WTC11 (cell line): ENCODE measurements around the gene PRRG2. TPM values are rescaled to one million over a fixed set of nuclear protein-coding genes. Genes with fewer than 3 reads are reported as not detected.
"Not testable (repeated sequence)": the region's sequence is repeated elsewhere in the genome, so short reads cannot be mapped to it uniquely, and the experiment has no call there.

Experiments
- ATAC-seq: fragments of 200-7000 bp; cut with Tn5 transposase; 2 replicates; pipeline ENCODE4 v1.10.0; 2021; ENCODE audit warnings: mild to moderate bottlenecking, moderate library complexity
- CTCF ChIA-PET: fragments of 300-600 bp; sonication (Branson Sonifier 250); formaldehyde crosslinking; loops from one replicate; lab custom pipeline; 2021; ENCODE audit warnings: antibody characterized with exemption; lab: Charles Lee
- POLR2A ChIA-PET: fragments of 350-600 bp; sonication (Branson Sonifier 250); formaldehyde crosslinking; loops from one replicate; lab custom pipeline; 2021; ENCODE audit warnings: antibody characterized with exemption; lab: Charles Lee
- DNase-seq: peaks from one replicate; pipeline ENCODE4 v3.0.0; 2021; ENCODE audit warnings: low spot score
- H3K27ac Mint-ChIP-seq: 2 replicates; pipeline ENCODE4 v1.8.0; 2021; ENCODE audit warnings: mixed read lengths
- H3K27me3 Mint-ChIP-seq: 2 replicates; pipeline ENCODE4 v1.8.0; 2021; ENCODE audit warnings: low read depth, mild to moderate bottlenecking, moderate library complexity, mixed read lengths
- H3K36me3 Mint-ChIP-seq: 2 replicates; pipeline ENCODE4 v1.8.0; 2021; ENCODE audit warnings: mixed read lengths
- H3K4me1 Mint-ChIP-seq: 2 replicates; pipeline ENCODE4 v1.8.0; 2022; ENCODE audit warnings: mixed read lengths
- H3K4me3 Mint-ChIP-seq: 2 replicates; pipeline ENCODE4 v1.8.0; 2021; ENCODE audit warnings: mild to moderate bottlenecking, moderate library complexity, mixed read lengths
- H3K9me3 Mint-ChIP-seq: 2 replicates; pipeline ENCODE4 v1.8.0; 2021; ENCODE audit warnings: mixed read lengths
- CBFB ChIP-seq: sonication (generic); formaldehyde crosslinking; IDR thresholded peaks from 2 replicates; pipeline ENCODE4 v1.8.1; 2022; ENCODE audit warnings: mild to moderate bottlenecking, low read depth, missing genetic modification reagents
- EMX1 ChIP-seq: fragments of 250-450 bp; sonication (Bioruptor Pico); IDR thresholded peaks from 2 replicates; pipeline ENCODE4 v1.8.0; 2021; ENCODE audit warnings: mild to moderate bottlenecking
- GABPB1 ChIP-seq: sonication (generic); formaldehyde crosslinking; IDR thresholded peaks from 2 replicates; pipeline ENCODE4 v1.8.1; 2023; ENCODE audit warnings: mild to moderate bottlenecking, missing genetic modification reagents
- JUN ChIP-seq: sonication (generic); formaldehyde crosslinking; IDR thresholded peaks from 2 replicates; pipeline ENCODE4 v1.8.0; 2023; ENCODE audit warnings: mild to moderate bottlenecking, missing genetic modification reagents
- NFE2L1 ChIP-seq: sonication (generic); formaldehyde crosslinking; IDR thresholded peaks from 2 replicates; pipeline ENCODE4 v1.8.1; 2023; ENCODE audit warnings: missing genetic modification reagents
- NFYB ChIP-seq: sonication (generic); formaldehyde crosslinking; conservative IDR thresholded peaks from 2 replicates; pipeline ENCODE4 v1.8.0; 2022; ENCODE audit warnings: low read depth, missing genetic modification reagents
- NR3C1 ChIP-seq: sonication (generic); formaldehyde crosslinking; conservative IDR thresholded peaks from 2 replicates; pipeline ENCODE4 v1.8.1; 2023; ENCODE audit warnings: low read depth, mild to moderate bottlenecking, missing genetic modification reagents
- RORB ChIP-seq: fragments of 250-450 bp; sonication (Bioruptor Pico); IDR thresholded peaks from 2 replicates; pipeline ENCODE4 v1.9.0; 2021; ENCODE audit warnings: mild to moderate bottlenecking
- SMAD4 ChIP-seq: sonication (generic); formaldehyde crosslinking; IDR thresholded peaks from 2 replicates; pipeline ENCODE4 v1.8.0; 2022; ENCODE audit warnings: mild to moderate bottlenecking, missing genetic modification reagents
- SP1 ChIP-seq: sonication (generic); formaldehyde crosslinking; conservative IDR thresholded peaks from 2 replicates; pipeline ENCODE4 v1.8.1; 2022; ENCODE audit warnings: missing genetic modification reagents
- TCF7 ChIP-seq: sonication (generic); formaldehyde crosslinking; IDR thresholded peaks from 2 replicates; pipeline ENCODE4 v1.8.0; 2022; ENCODE audit warnings: mild to moderate bottlenecking, low read depth, missing genetic modification reagents, moderate library complexity
- ZNF121 ChIP-seq: sonication (generic); formaldehyde crosslinking; IDR thresholded peaks from 2 replicates; pipeline ENCODE4 v1.8.0; 2023; ENCODE audit warnings: missing genetic modification reagents
- ZNF219 ChIP-seq: sonication (generic); formaldehyde crosslinking; IDR thresholded peaks from 2 replicates; pipeline ENCODE4 v1.8.0; 2023; ENCODE audit warnings: missing genetic modification reagents, mild to moderate bottlenecking, borderline replicate concordance
- ZNF232 ChIP-seq: sonication (generic); formaldehyde crosslinking; IDR thresholded peaks from 2 replicates; pipeline ENCODE4 v1.8.0; 2022; ENCODE audit warnings: mild to moderate bottlenecking, missing genetic modification reagents
- ZNF263 ChIP-seq: sonication (generic); formaldehyde crosslinking; IDR thresholded peaks from 2 replicates; pipeline ENCODE4 v1.8.1; 2022; ENCODE audit warnings: low read depth, mild to moderate bottlenecking, moderate library complexity, missing genetic modification reagents
- ZNF317 ChIP-seq: sonication (generic); formaldehyde crosslinking; IDR thresholded peaks from 2 replicates; pipeline ENCODE4 v1.8.1; 2023; ENCODE audit warnings: low read depth, mild to moderate bottlenecking, moderate library complexity, missing genetic modification reagents, borderline replicate concordance
- ZNF416 ChIP-seq: fragments of 250-450 bp; sonication (Bioruptor Pico); IDR thresholded peaks from 2 replicates; pipeline ENCODE4 v1.9.0; 2021; ENCODE audit warnings: mild to moderate bottlenecking, inconsistent platforms
- ZNF423 ChIP-seq: fragments of 250-450 bp; sonication (Bioruptor Pico); IDR thresholded peaks from 2 replicates; pipeline ENCODE4 v2.1.2; 2022; ENCODE audit warnings: mild to moderate bottlenecking, moderate library complexity
- total RNA-seq: library from RNA; stranded (reverse); gene quantifications from 3 replicates; pipeline ENCODE4 v1.2.3, GENCODE V29; 2021
- TF ChIP-seq, protein P1 (sequence below): fragments of 250-450 bp; sonication (Bioruptor Pico); IDR thresholded peaks from 2 replicates; pipeline ENCODE4 v1.9.0; 2021; ENCODE audit warnings: moderate library complexity, mild to moderate bottlenecking, inconsistent platforms, borderline replicate concordance
- TF ChIP-seq, protein P2 (sequence below): fragments of 250-450 bp; sonication (Bioruptor Pico); IDR thresholded peaks from 2 replicates; pipeline ENCODE4 v2.1.2; 2022; ENCODE audit warnings: mild to moderate bottlenecking, moderate library complexity
- TF ChIP-seq, protein P3 (sequence below): sonication (generic); formaldehyde crosslinking; IDR thresholded peaks from 2 replicates; pipeline ENCODE4 v1.8.1; 2023; ENCODE audit warnings: mild to moderate bottlenecking, moderate library complexity, missing genetic modification reagents

Gene PRRG2
- total RNA-seq, 1 experiment from 2014 or later = 5.9 TPM

DNA sequence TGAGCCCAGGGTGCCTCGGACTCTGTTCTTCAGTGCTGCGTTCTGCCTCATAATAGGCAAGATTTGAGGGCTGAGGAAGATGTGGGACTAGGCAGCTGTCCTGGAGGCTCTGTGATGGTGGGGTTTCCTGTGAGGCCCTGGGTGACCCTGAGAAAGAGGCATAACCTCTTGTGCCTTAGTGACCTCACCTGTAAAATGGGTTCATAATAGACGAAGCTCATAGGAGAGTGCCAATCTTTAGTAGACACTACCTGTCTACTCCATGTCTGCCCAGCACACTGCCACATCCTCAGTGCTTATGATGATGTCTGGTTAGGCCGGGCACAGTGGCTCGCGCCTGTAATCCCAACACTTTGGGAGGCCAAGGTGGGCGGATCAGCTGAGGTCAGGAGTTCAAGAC, 35.4 kb downstream of the PRRG2 start:
- Mint-ChIP-seq H3K9me3 (no peaks in the 10 kb centered on the region), H3K27ac (no peak overlapping the region), H3K27me3 (no peaks in the 10 kb centered on the region), H3K4me1 (no peaks in the 10 kb centered on the region), H3K4me3 (no peak overlapping the region), H3K36me3 (peaks cover 57% of the 10 kb centered on the region)
- no peak for TF ChIP-seq ZNF423
- TF ChIP-seq, protein P1, sequence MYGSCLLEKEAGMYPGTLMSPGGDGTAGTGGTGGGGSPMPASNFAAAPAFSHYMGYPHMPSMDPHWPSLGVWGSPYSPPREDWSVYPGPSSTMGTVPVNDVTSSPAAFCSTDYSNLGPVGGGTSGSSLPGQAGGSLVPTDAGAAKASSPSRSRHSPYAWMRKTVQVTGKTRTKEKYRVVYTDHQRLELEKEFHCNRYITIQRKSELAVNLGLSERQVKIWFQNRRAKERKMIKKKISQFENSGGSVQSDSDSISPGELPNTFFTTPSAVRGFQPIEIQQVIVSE = no peak
- no peak for TF ChIP-seq ZNF416 (CRISPR knock-in tag)
- TF ChIP-seq ZNF219 (CRISPR knock-in tag) = no peak
- no peak for TF ChIP-seq NFYB (CRISPR knock-in tag)
- TF ChIP-seq, protein P2, sequence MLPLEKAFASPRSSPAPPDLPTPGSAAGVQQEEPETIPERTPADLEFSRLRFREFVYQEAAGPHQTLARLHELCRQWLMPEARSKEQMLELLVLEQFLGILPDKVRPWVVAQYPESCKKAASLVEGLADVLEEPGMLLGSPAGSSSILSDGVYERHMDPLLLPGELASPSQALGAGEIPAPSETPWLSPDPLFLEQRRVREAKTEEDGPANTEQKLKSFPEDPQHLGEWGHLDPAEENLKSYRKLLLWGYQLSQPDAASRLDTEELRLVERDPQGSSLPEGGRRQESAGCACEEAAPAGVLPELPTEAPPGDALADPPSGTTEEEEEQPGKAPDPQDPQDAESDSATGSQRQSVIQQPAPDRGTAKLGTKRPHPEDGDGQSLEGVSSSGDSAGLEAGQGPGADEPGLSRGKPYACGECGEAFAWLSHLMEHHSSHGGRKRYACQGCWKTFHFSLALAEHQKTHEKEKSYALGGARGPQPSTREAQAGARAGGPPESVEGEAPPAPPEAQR = no peak
- no peak for TF ChIP-seq ZNF263
- TF ChIP-seq CBFB (CRISPR knock-in tag) = no peak
- no peak for TF ChIP-seq ZNF232 (CRISPR knock-in tag)
- TF ChIP-seq TCF7 (CRISPR knock-in tag) = no peak
- TF ChIP-seq SMAD4 (CRISPR knock-in tag) = no peak
- no peak for TF ChIP-seq SP1 (CRISPR knock-in tag)
- no peak for TF ChIP-seq NFE2L1 (CRISPR knock-in tag)
- no peak for TF ChIP-seq GABPB1 (CRISPR knock-in tag)
- ATAC-seq (no peak), DNase-seq (no peak)
- POLR2A ChIA-PET = no interaction called here
- CTCF ChIA-PET = interaction anchor here (1.1 to 1.2 kb wide), 2 partner anchors 9 to 46 kb away, joined by 3 to 4 read pairs; no protein-coding TSS in a partner anchor

DNA sequence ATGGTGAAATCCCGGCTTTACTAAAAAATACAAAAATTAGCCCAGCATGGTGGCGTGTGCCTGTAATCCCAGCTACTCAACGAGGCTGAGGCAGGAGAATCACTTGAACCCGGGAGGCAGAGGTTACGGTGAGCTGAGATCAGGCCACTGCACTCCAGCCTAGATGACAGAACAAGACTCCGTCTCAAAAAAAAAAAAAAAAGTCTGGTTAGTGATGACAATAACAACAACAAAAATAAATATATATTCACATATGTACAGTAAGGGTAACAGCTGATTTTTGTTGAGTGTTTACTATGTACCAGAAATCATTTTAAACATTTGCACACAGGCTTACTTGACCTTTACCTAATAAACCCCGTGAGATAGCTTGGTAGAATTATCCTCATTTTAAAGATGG, 35.8 kb downstream of the PRRG2 start:
- Mint-ChIP-seq H3K36me3 (peaks cover 61% of the 10 kb centered on the region), H3K4me3 (no peak overlapping the region)
- ATAC-seq = no peak
- POLR2A ChIA-PET = no interaction called here
- no peak for DNase-seq
- no peak for TF ChIP-seq EMX1
- TF ChIP-seq ZNF219 (CRISPR knock-in tag) = no peak
- TF ChIP-seq, protein P2 = no peak
- no peak for TF ChIP-seq RORB (CRISPR knock-in tag)
- TF ChIP-seq, protein P3, sequence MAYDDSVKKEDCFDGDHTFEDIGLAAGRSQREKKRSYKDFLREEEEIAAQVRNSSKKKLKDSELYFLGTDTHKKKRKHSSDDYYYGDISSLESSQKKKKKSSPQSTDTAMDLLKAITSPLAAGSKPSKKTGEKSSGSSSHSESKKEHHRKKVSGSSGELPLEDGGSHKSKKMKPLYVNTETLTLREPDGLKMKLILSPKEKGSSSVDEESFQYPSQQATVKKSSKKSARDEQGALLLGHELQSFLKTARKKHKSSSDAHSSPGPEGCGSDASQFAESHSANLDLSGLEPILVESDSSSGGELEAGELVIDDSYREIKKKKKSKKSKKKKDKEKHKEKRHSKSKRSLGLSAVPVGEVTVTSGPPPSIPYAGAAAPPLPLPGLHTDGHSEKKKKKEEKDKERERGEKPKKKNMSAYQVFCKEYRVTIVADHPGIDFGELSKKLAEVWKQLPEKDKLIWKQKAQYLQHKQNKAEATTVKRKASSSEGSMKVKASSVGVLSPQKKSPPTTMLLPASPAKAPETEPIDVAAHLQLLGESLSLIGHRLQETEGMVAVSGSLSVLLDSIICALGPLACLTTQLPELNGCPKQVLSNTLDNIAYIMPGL (CRISPR knock-in tag) = no peak
- TF ChIP-seq ZNF232 (CRISPR knock-in tag) = no peak
- no peak for TF ChIP-seq SMAD4 (CRISPR knock-in tag)
- TF ChIP-seq ZNF423 = no peak
- no peak for TF ChIP-seq ZNF317 (CRISPR knock-in tag)
- no peak for TF ChIP-seq JUN (CRISPR knock-in tag)
- no peak for TF ChIP-seq ZNF121 (CRISPR knock-in tag)
- TF ChIP-seq NR3C1 = no peak
- TF ChIP-seq, all 79 proteins: peak for 0
- no peaks in the 10 kb centered on the region for H3K4me1 Mint-ChIP-seq
- H3K9me3 Mint-ChIP-seq = no peaks in the 10 kb centered on the region
- no peaks in the 10 kb centered on the region for H3K27me3 Mint-ChIP-seq
- H3K27ac Mint-ChIP-seq = no peak overlapping the region
- CTCF ChIA-PET = interaction anchor here (0.7 to 1.6 kb wide), 3 partner anchors 9 to 56 kb away, joined by 3 to 4 read pairs (median 3); no protein-coding TSS in a partner anchor

GRCh38 chr19:49617860-49618259, 36.7 kb downstream of the PRRG2 start:
- CTCF ChIA-PET = interaction anchor here (1.6 kb wide), 1 partner anchor 48 kb away, joined by 4 read pairs; no protein-coding TSS in a partner anchor
- H3K27ac Mint-ChIP-seq, H3K4me3 Mint-ChIP-seq, H3K9me3 Mint-ChIP-seq, H3K27me3 Mint-ChIP-seq, ATAC-seq, H3K4me1 Mint-ChIP-seq, POLR2A ChIA-PET, DNase-seq: not testable (repeated sequence)
- peaks cover 63% of the 10 kb centered on the region for H3K36me3 Mint-ChIP-seq
